ENCODE data around the gene PRMT5. TPM values are rescaled to one million over a fixed set of nuclear protein-coding genes. Genes with fewer than 3 reads are reported as not detected.
"Not testable (repeated sequence)": the region's sequence is repeated elsewhere in the genome, so short reads cannot be mapped to it uniquely, and the experiment has no call there.

Gene PRMT5
- total RNA-seq, 1 donor from 2014 or later, result 91.6 TPM

DNA sequence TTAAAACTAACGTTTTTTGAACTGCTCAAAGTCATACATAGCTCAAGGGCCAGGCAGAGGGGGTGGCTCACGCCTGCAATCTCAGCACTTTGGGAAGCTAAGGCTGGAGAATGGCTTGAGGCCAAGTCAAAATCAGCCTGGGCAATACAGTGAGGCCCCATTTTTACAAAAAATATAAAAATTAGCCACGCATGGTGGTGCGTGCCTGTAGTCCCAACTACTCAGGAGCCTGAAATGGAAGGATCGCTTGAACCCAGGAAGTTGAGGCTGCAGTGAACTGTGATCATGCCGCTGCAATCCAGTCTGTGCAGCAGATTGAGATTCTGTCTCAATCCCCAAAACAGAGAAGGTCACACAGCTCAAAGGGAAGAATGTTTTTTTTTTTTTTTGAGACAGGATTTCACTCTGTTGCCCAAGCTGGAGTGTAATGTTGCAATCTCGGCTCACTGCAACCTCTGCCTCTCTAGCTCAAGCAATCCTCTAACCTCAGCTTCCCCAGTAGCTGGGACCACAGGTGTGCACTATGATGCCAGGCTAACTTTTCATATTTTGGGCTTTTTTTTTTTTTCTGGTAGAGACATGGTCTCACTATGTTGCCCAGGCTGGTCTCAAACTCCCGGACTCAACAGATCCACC lies 13.2 kb downstream of the PRMT5 start:
- Histone ChIP-seq H3K27me3 (ENCODE audit: insufficient read depth, low read length) (no peaks in the 10 kb centered on the region), H4K20me1 (ENCODE audit: insufficient read depth, low read length) (peaks cover 10% of the 10 kb centered on the region), H3K36me3 (ENCODE audit: insufficient read depth, low read length) (peaks cover 13% of the 10 kb centered on the region), H3K9ac (ENCODE audit: low read length) (no peak overlapping the region), H2AFZ (ENCODE audit: low read depth, low read length) (no peak overlapping the region), H3K4me2 (ENCODE audit: low read length) (no peak overlapping the region), H3K4me3 (ENCODE audit: insufficient read depth, low read depth, low read length) (no peak overlapping the region), H3K27ac (ENCODE audit: low read depth, low read length) (no peak overlapping the region), H3K79me2 (ENCODE audit: insufficient read depth, low read length) (peaks cover 63% of the 10 kb centered on the region), H3K4me1 (ENCODE audit: insufficient read depth, low read length) (peaks cover 4% of the 10 kb centered on the region), H3K9me3 (ENCODE audit: insufficient read depth, low read depth, low read length) (no peaks in the 10 kb centered on the region)
- Mint-ChIP-seq H3K27me3 (ENCODE audit: low read depth, unreplicated experiment) (no peaks in the 10 kb centered on the region), H3K4me3 (ENCODE audit: unreplicated experiment) (no peak overlapping the region), H3K4me1 (ENCODE audit: low read depth, unreplicated experiment) (peaks cover 11% of the 10 kb centered on the region), H3K9me3 (ENCODE audit: unreplicated experiment) (no peaks in the 10 kb centered on the region), H3K27ac (ENCODE audit: unreplicated experiment) (no peak overlapping the region), H3K36me3 (ENCODE audit: low read depth, unreplicated experiment) (peaks cover 9% of the 10 kb centered on the region)
- FAIRE-seq, result no peak
- no peak for DNase-seq (ENCODE audit: low read depth)
- TF ChIP-seq CTCF (IDR thresholded peaks at IDR 0.05; ENCODE audit: insufficient read depth, low read depth, low read length), result no peak

DNA sequence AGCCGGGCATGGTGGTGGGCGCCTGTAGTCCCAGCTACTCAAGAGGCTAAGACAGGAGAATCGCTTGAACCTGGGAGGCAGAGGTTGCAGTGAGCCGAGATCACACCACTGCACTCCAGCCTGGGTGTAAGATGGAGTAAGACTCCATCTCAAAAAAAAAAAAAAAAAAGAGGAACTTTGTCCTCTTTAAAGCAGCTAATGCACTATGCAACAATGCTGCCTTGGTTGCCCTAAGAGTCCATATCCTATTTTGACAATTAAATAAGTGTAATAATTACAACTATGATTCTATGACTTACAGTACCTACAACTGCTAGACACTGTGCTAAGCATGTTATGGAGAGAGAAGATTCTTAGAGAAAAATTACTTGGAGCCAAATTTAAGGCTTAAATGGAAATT lies 14.3 kb downstream of the PRMT5 start:
- H3K79me2 ChIP-seq (ENCODE audit: insufficient read depth, low read length), result peaks cover 67% of the 10 kb centered on the region
- H3K4me2 ChIP-seq (ENCODE audit: low read length), result not testable (repeated sequence)

GRCh38 chr14:22910916-22911315 lies 18.3 kb downstream of the PRMT5 start:
- FAIRE-seq, result no peak
- H3K9me3 Mint-ChIP-seq (ENCODE audit: unreplicated experiment), result no peaks in the 10 kb centered on the region
- H3K4me1 Mint-ChIP-seq (ENCODE audit: low read depth, unreplicated experiment), result no peaks in the 10 kb centered on the region
- H3K27me3 Mint-ChIP-seq (ENCODE audit: low read depth, unreplicated experiment), result no peaks in the 10 kb centered on the region
- no peak overlapping the region for H3K4me2 ChIP-seq (ENCODE audit: low read length)
- H3K4me1 ChIP-seq (ENCODE audit: insufficient read depth, low read length), result no peaks in the 10 kb centered on the region
- H3K36me3 ChIP-seq (ENCODE audit: insufficient read depth, low read length), result peaks cover 21% of the 10 kb centered on the region
- no peak overlapping the region for H3K27ac ChIP-seq (ENCODE audit: low read depth, low read length)
- H3K9me3 ChIP-seq (ENCODE audit: insufficient read depth, low read depth, low read length), result no peaks in the 10 kb centered on the region
- no peak overlapping the region for H3K9ac ChIP-seq (ENCODE audit: low read length)
- TF ChIP-seq EZH2 (IDR thresholded peaks at IDR 0.05; ENCODE audit: insufficient read depth, low read length), result no peak
- no peak for TF ChIP-seq CTCF (IDR thresholded peaks at IDR 0.05; ENCODE audit: insufficient read depth, low read depth, low read length)
- H3K4me3 Mint-ChIP-seq (ENCODE audit: unreplicated experiment), result no peak overlapping the region
- no peaks in the 10 kb centered on the region for H3K27me3 ChIP-seq (ENCODE audit: insufficient read depth, low read length)
- H2AFZ ChIP-seq (ENCODE audit: low read depth, low read length), result no peak overlapping the region
- no peak overlapping the region for H3K4me3 ChIP-seq (ENCODE audit: insufficient read depth, low read depth, low read length)
- peaks cover 49% of the 10 kb centered on the region for H3K79me2 ChIP-seq (ENCODE audit: insufficient read depth, low read length)
- H3K36me3 Mint-ChIP-seq (ENCODE audit: low read depth, unreplicated experiment), result peaks cover 8% of the 10 kb centered on the region
- no peak for DNase-seq (ENCODE audit: low read depth)
- no peak overlapping the region for H3K27ac Mint-ChIP-seq (ENCODE audit: unreplicated experiment)
- H4K20me1 ChIP-seq (ENCODE audit: insufficient read depth, low read length), result peaks cover 10% of the 10 kb centered on the region

More for the DNA sequence above, 14.3 kb downstream of the PRMT5 start:
- not testable (repeated sequence) for H3K27ac Mint-ChIP-seq (ENCODE audit: unreplicated experiment); H4K20me1 ChIP-seq (ENCODE audit: insufficient read depth, low read length); H2AFZ ChIP-seq (ENCODE audit: low read depth, low read length); H3K27me3 ChIP-seq (ENCODE audit: insufficient read depth, low read length); H3K27ac ChIP-seq (ENCODE audit: low read depth, low read length); H3K27me3 Mint-ChIP-seq (ENCODE audit: low read depth, unreplicated experiment); H3K4me3 Mint-ChIP-seq (ENCODE audit: unreplicated experiment); H3K4me3 ChIP-seq (ENCODE audit: insufficient read depth, low read depth, low read length); H3K4me1 ChIP-seq (ENCODE audit: insufficient read depth, low read length); H3K36me3 ChIP-seq (ENCODE audit: insufficient read depth, low read length); FAIRE-seq; H3K36me3 Mint-ChIP-seq (ENCODE audit: low read depth, unreplicated experiment); DNase-seq (ENCODE audit: low read depth); H3K9me3 Mint-ChIP-seq (ENCODE audit: unreplicated experiment); H3K9me3 ChIP-seq (ENCODE audit: insufficient read depth, low read depth, low read length); H3K9ac ChIP-seq (ENCODE audit: low read length)
- peaks cover 11% of the 10 kb centered on the region for H3K4me1 Mint-ChIP-seq (ENCODE audit: low read depth, unreplicated experiment)
